H9 (cell line): ENCODE data around the gene SALL3. TPM values are rescaled to one million over a fixed set of nuclear protein-coding genes. Genes with fewer than 3 reads are reported as not detected.

Source experiments
- DNase-seq: peaks from one replicate; pipeline ENCODE4 v3.0.0-alpha.2; 2017
- H2AFZ ChIP-seq: one replicate; pipeline ENCODE4 v1.6.1; 2013; ENCODE audit warnings: mild to moderate bottlenecking, low read length, control low read depth, moderate library complexity
- H2AK5ac ChIP-seq: 2 replicates; pipeline ENCODE4 v1.6.1; 2013; ENCODE audit warnings: low read length, control low read depth, mixed read lengths; ENCODE audit not compliant: insufficient read length
- H2BK120ac ChIP-seq: one replicate; pipeline ENCODE4 v1.6.1; 2013; ENCODE audit warnings: low read depth, mild to moderate bottlenecking, low read length, control low read depth, inconsistent platforms; ENCODE audit not compliant: poor library complexity, severe bottlenecking
- H2BK12ac ChIP-seq: 2 replicates; pipeline ENCODE4 v1.6.1; 2013; ENCODE audit warnings: low read length, control low read depth, mixed read lengths, low read depth; ENCODE audit not compliant: insufficient read length
- H2BK15ac ChIP-seq: 2 replicates; pipeline ENCODE4 v1.6.1; 2013; ENCODE audit warnings: low read depth, low read length, control low read depth
- H2BK20ac ChIP-seq: one replicate; pipeline ENCODE4 v1.6.1; 2013; ENCODE audit warnings: low read depth, mild to moderate bottlenecking, low read length, control low read depth, inconsistent platforms; ENCODE audit not compliant: poor library complexity, severe bottlenecking
- H2BK5ac ChIP-seq: 2 replicates; pipeline ENCODE4 v1.6.1; 2013; ENCODE audit warnings: low read length, control low read depth, mixed read lengths; ENCODE audit not compliant: insufficient read length
- H3K14ac ChIP-seq: 2 replicates; pipeline ENCODE4 v1.6.1; 2013; ENCODE audit warnings: low read length, control low read depth; ENCODE audit not compliant: insufficient read depth
- H3K18ac ChIP-seq: 2 replicates; pipeline ENCODE4 v1.6.1; 2013; ENCODE audit warnings: low read depth, mild to moderate bottlenecking, mixed read lengths, low read length, control low read depth; ENCODE audit not compliant: insufficient read length
- H3K23ac ChIP-seq: 2 replicates; pipeline ENCODE4 v1.6.1; 2013; ENCODE audit warnings: low read length, control low read depth, mixed read lengths, low read depth; ENCODE audit not compliant: insufficient read length
- H3K23me2 ChIP-seq: 2 replicates; pipeline ENCODE4 v1.6.1; 2013; ENCODE audit warnings: low read depth, mild to moderate bottlenecking, mixed read lengths, low read length, control low read depth; ENCODE audit not compliant: insufficient read length, poor library complexity, severe bottlenecking
- H3K27ac ChIP-seq: 2 replicates; pipeline ENCODE4 v1.5.1; 2013; ENCODE audit warnings: low read length, control low read depth, mixed read lengths, low read depth; ENCODE audit not compliant: insufficient read length
- H3K27me3 ChIP-seq: 2 replicates; pipeline ENCODE4 v1.6.1; 2013; ENCODE audit warnings: low read length, control low read depth, inconsistent platforms; ENCODE audit not compliant: insufficient read depth
- H3K4ac ChIP-seq: 2 replicates; pipeline ENCODE4 v1.6.1; 2013; ENCODE audit warnings: low read depth, mild to moderate bottlenecking, control low read depth, inconsistent platforms, low read length, moderate library complexity
- H3K4me1 ChIP-seq: 2 replicates; pipeline ENCODE4 v1.6.1; 2013; ENCODE audit warnings: low read length, control low read depth, inconsistent platforms; ENCODE audit not compliant: insufficient read depth
- H3K4me2 ChIP-seq: 2 replicates; pipeline ENCODE4 v1.6.1; 2013; ENCODE audit warnings: low read length, control low read depth, mixed read lengths; ENCODE audit not compliant: insufficient read length, insufficient read depth
- H3K56ac ChIP-seq: 2 replicates; pipeline ENCODE4 v1.6.1; 2013; ENCODE audit warnings: low read depth, mild to moderate bottlenecking, mixed read lengths, low read length, control low read depth; ENCODE audit not compliant: insufficient read length
- H3K79me1 ChIP-seq: 2 replicates; pipeline ENCODE4 v1.6.1; 2013; ENCODE audit warnings: low read depth, mild to moderate bottlenecking, moderate library complexity, low read length, control low read depth, inconsistent platforms; ENCODE audit not compliant: insufficient read depth, poor library complexity, severe bottlenecking
- H3K79me2 ChIP-seq: 2 replicates; pipeline ENCODE4 v1.6.1; 2013; ENCODE audit warnings: low read length, control low read depth, inconsistent platforms; ENCODE audit not compliant: insufficient read depth
- H3K9ac ChIP-seq: 2 replicates; pipeline ENCODE4 v1.6.1; 2013; ENCODE audit warnings: low read length, control low read depth, mixed read lengths; ENCODE audit not compliant: insufficient read length; ENCODE audit errors: extremely low read depth
- H3K9me3 ChIP-seq: one replicate; pipeline ENCODE4 v1.6.1; 2013; ENCODE audit warnings: low read depth, low read length, inconsistent platforms; ENCODE audit not compliant: control insufficient read depth
- H3T11ph ChIP-seq: one replicate; pipeline ENCODE4 v1.6.1; 2013; ENCODE audit warnings: mild to moderate bottlenecking, low read length, control low read depth, inconsistent platforms
- H4K20me1 ChIP-seq: one replicate; pipeline ENCODE4 v1.6.1; 2013; ENCODE audit not compliant: control insufficient read depth, insufficient read length, insufficient read depth
- H4K5ac ChIP-seq: 2 replicates; pipeline ENCODE4 v1.6.1; 2013; ENCODE audit warnings: low read depth, mild to moderate bottlenecking, mixed read lengths, low read length, control low read depth; ENCODE audit not compliant: insufficient read length
- H4K8ac ChIP-seq: replicated peaks from 2 replicates; pipeline ENCODE4 v1.6.1; 2013; ENCODE audit warnings: low read length, control low read depth, mixed read lengths, low read depth; ENCODE audit not compliant: insufficient read length
- H4K91ac ChIP-seq: 2 replicates; pipeline ENCODE4 v1.6.1; 2013; ENCODE audit warnings: low read depth, mild to moderate bottlenecking, moderate library complexity, mixed read lengths, low read length, control low read depth; ENCODE audit not compliant: insufficient read length
- H3K27ac Mint-ChIP-seq, 3 experiments: 2 replicates in 2 of 3; 3 replicates in 1 of 3; pipeline ENCODE4 v1.8.0; 2020 to 2021; ENCODE audit warnings: mixed read lengths in 3 of 3, mild to moderate bottlenecking in 1 of 3, moderate library complexity in 1 of 3
- H3K27me3 Mint-ChIP-seq: 2 replicates; pipeline ENCODE4 v1.8.0; 2021; ENCODE audit warnings: low read depth, mild to moderate bottlenecking, moderate library complexity, mixed read lengths
- H3K36me3 Mint-ChIP-seq, 3 experiments: 2 replicates in 2 of 3; 3 replicates in 1 of 3; pipeline ENCODE4 v1.8.0; 2020 to 2021; ENCODE audit warnings: low read depth in 3 of 3, mixed read lengths in 3 of 3; ENCODE audit not compliant: insufficient read depth in 1 of 3
- H3K4me1 Mint-ChIP-seq, 2 experiments: 2 replicates each; pipeline ENCODE4 v1.8.0; 2020; ENCODE audit warnings: mixed read lengths in 2 of 2
- H3K4me3 Mint-ChIP-seq, 2 experiments: 2 replicates in 1 of 2; 3 replicates in 1 of 2; pipeline ENCODE4 v1.8.0; 2020 to 2021; ENCODE audit warnings: mild to moderate bottlenecking in 2 of 2, mixed read lengths in 2 of 2, moderate library complexity in 1 of 2
- H3K9me3 Mint-ChIP-seq, 2 experiments: 2 replicates in 1 of 2; 3 replicates in 1 of 2; pipeline ENCODE4 v1.8.0; 2020; ENCODE audit warnings: mild to moderate bottlenecking in 2 of 2, mixed read lengths in 2 of 2, moderate library complexity in 1 of 2
- WGBS: extraction: QIAGEN DNeasy Blood & Tissue Kit; methylation state at CpG from one replicate; pipeline ENCODE4 v1.1.7; 2013; ENCODE audit warnings: missing lambda C conversion rate, low lambda C conversion rate, mixed read lengths; ENCODE audit not compliant: insufficient read length; ENCODE audit errors: extremely low coverage; 5-methylcytosine and 5-hydroxymethylcytosine counted together
- total RNA-seq: library from RNA; stranded (reverse); gene quantifications from 2 replicates; pipeline ENCODE4 v1.2.1, GENCODE V29; 2021
- TF ChIP-seq, protein P1 (sequence below): fragments of 200-600 bp; sonication (generic); conservative IDR thresholded peaks from 3 replicates; pipeline ENCODE4 v1.8.0; 2021; ENCODE audit warnings: antibody characterized with exemption, mild to moderate bottlenecking

SALL3 gene
- total RNA-seq, 1 experiment from 2014 or later = 52.4 TPM

DNA sequence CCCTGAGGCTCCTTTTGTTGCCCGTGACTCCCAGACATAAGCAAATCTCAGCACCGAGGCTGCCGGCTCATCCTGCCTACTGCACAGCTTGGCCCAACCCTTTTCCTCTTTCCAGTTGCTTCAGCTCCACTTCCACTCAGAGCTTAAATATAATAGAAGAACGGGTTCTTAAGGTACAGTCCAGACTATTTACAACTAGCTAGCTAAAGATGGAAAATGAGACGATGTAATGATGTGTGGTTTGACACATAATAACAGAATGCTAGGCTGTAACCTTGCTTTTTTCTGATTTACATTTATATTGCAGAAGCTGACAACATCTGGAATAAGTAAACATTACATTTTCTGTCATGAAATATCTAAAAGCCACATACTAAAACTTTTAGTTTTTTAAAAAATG lies 62.7 kb downstream of the SALL3 start:
- no peak overlapping the region for H2BK120ac ChIP-seq
- H2BK12ac ChIP-seq = no peak overlapping the region
- no CpG with 5 or more reads among the region's 5 CpGs for WGBS
- no peak overlapping the region for H4K91ac ChIP-seq
- no peak overlapping the region for H3K9ac ChIP-seq
- no peak overlapping the region for H2BK20ac ChIP-seq
- no peaks in the 10 kb centered on the region for H3K79me2 ChIP-seq
- H3K27ac Mint-ChIP-seq = no peak overlapping the region
- no peaks in the 10 kb centered on the region for H3K27me3 ChIP-seq
- H2BK5ac ChIP-seq = no peak overlapping the region
- H3K4me1 ChIP-seq = no peaks in the 10 kb centered on the region
- no peak overlapping the region for H3K23ac ChIP-seq
- H3T11ph ChIP-seq = no peak overlapping the region
- H3K4ac ChIP-seq = no peak overlapping the region
- H3K56ac ChIP-seq = no peak overlapping the region
- no peak overlapping the region for H2AK5ac ChIP-seq
- H3K4me1 Mint-ChIP-seq = peaks cover 0 to 9% of the 10 kb centered on the region in 2 experiments; a peak in 2 of 4 replicates
- H4K8ac ChIP-seq = no peak overlapping the region
- no peak overlapping the region for H3K4me3 Mint-ChIP-seq
- no peak overlapping the region for H4K5ac ChIP-seq
- H3K79me1 ChIP-seq = no peaks in the 10 kb centered on the region
- H4K20me1 ChIP-seq = no peaks in the 10 kb centered on the region
- peaks cover 24 to 40% of the 10 kb centered on the region in 2 experiments for H3K9me3 Mint-ChIP-seq
- H2AFZ ChIP-seq = no peak overlapping the region
- peaks cover 2 to 8% (median 2%) of the 10 kb centered on the region in 3 experiments; a peak in 6 of 7 replicates for H3K36me3 Mint-ChIP-seq
- no peak overlapping the region for H3K18ac ChIP-seq
- no peak for DNase-seq
- no peaks in the 10 kb centered on the region for H3K23me2 ChIP-seq
- H2BK15ac ChIP-seq = no peak overlapping the region
- TF ChIP-seq, protein P1, sequence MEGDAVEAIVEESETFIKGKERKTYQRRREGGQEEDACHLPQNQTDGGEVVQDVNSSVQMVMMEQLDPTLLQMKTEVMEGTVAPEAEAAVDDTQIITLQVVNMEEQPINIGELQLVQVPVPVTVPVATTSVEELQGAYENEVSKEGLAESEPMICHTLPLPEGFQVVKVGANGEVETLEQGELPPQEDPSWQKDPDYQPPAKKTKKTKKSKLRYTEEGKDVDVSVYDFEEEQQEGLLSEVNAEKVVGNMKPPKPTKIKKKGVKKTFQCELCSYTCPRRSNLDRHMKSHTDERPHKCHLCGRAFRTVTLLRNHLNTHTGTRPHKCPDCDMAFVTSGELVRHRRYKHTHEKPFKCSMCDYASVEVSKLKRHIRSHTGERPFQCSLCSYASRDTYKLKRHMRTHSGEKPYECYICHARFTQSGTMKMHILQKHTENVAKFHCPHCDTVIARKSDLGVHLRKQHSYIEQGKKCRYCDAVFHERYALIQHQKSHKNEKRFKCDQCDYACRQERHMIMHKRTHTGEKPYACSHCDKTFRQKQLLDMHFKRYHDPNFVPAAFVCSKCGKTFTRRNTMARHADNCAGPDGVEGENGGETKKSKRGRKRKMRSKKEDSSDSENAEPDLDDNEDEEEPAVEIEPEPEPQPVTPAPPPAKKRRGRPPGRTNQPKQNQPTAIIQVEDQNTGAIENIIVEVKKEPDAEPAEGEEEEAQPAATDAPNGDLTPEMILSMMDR = no peak
- H3K9me3 ChIP-seq = no peaks in the 10 kb centered on the region
- no peak overlapping the region for H3K27ac ChIP-seq
- no peak overlapping the region for H3K4me2 ChIP-seq
- no peak overlapping the region for H3K14ac ChIP-seq
- peaks cover 14% of the 10 kb centered on the region for H3K27me3 Mint-ChIP-seq
